Mucosa of descending colon (tissue), 3 donors: Measurements from ENCODE around the gene C8G. TPM values are rescaled to one million over a fixed set of nuclear protein-coding genes. Genes with fewer than 3 reads are reported as not detected.
A peak's percentile ranks its signal among the peaks of the same experiment; 100 is the strongest.

Source experiments
- ATAC-seq: fragments of 200-7000 bp; cut with Tn5 transposase; one replicate; pipeline ENCODE4 v1.9.1; 2020; ENCODE audit warnings: mild to moderate bottlenecking, moderate library complexity
- DNase-seq, 3 donors: peaks; one replicate each; pipeline ENCODE4 v3.0.0-alpha.2; 2020
- H3K36me3 ChIP-seq: fragments of 200-600 bp; one replicate; pipeline ENCODE4 v1.8.0; 2021; ENCODE audit warnings: low read depth, mild to moderate bottlenecking
- H3K4me1 ChIP-seq: fragments of 200-600 bp; one replicate; pipeline ENCODE4 v1.8.0; 2021; ENCODE audit warnings: low read depth, mild to moderate bottlenecking
- H3K4me3 ChIP-seq: fragments of 200-600 bp; one replicate; pipeline ENCODE4 v1.8.0; 2021; ENCODE audit warnings: mild to moderate bottlenecking
- H3K9me3 ChIP-seq: fragments of 200-600 bp; one replicate; pipeline ENCODE4 v1.8.0; 2021; ENCODE audit warnings: mild to moderate bottlenecking
- CTCF ChIP-seq: fragments of 200-600 bp; IDR thresholded peaks from one replicate; pipeline ENCODE4 v1.8.0; 2022; ENCODE audit warnings: antibody characterized with exemption, mild to moderate bottlenecking
- intact Hi-C, 2 donors: fragments of 100-400 bp; cut with DNase I in 1 of 2; cut with micrococcal nuclease in 1 of 2; formaldehyde crosslinking; loops; one replicate each; pipeline versions ENCODE4 v1.11.0 to v1.11.1; 2022; cut with DNase I, micrococcal nuclease
- total RNA-seq, 3 donors: library from RNA; stranded (reverse); fragmentation: NEBNext Ultra II Directional in 2 of 3; extraction: Animal tissue kit (Norgen Biotek cat#: 25700) in 2 of 3; gene quantifications; one replicate each; pipeline versions ENCODE4 v1.2.1 to v1.2.4, GENCODE V29; 2021 to 2023
- donor health status: DM: no; HTN: no; CAD: no; lungs with moderate emphysema.
- donor health status: DM: no; HTN: no; CAD: no.
- donor health status: DM: no; HTN: yes; CAD: no.

The C8G gene
- total RNA-seq, 3 donors from 2014 or later: 3.2 to 15.4 (median 10.4) TPM

GRCh38 chr9:136926749-136927148 lies 18.3 kb upstream of the C8G start:
- intact Hi-C loops: no loop called here
- TF ChIP-seq CTCF: no peak
- ATAC-seq: no peak
- no peaks in the 10 kb centered on the region for H3K9me3 ChIP-seq
- H3K4me3 ChIP-seq: no peak overlapping the region
- H3K36me3 ChIP-seq: peaks cover 8% of the 10 kb centered on the region
- H3K4me1 ChIP-seq: peaks cover 8% of the 10 kb centered on the region
- DNase-seq: no peak

GRCh38 chr9:136927343-136928271 lies 17.4 kb upstream of the C8G start:
- Histone ChIP-seq H3K4me3 (no peak overlapping the region), H3K9me3 (no peaks in the 10 kb centered on the region), H3K4me1 (peaks cover 8% of the 10 kb centered on the region), H3K36me3 (peaks cover 8% of the 10 kb centered on the region)
- DNase-seq (no peak), ATAC-seq (no peak)
- TF ChIP-seq CTCF: no peak
- intact Hi-C loops: no loop called here

- ATAC-seq: no peak
- intact Hi-C loops: no loop called here
- Histone ChIP-seq H3K9me3 (no peaks in the 10 kb centered on the region), H3K4me1 (peaks cover 8% of the 10 kb centered on the region), H3K4me3 (no peak overlapping the region), H3K36me3 (peaks cover 8% of the 10 kb centered on the region)
- TF ChIP-seq CTCF: no peak
- no peak for DNase-seq
These were observed 16.5 kb upstream of the C8G start for GRCh38 chr9:136928591-136928990.

GRCh38 chr9:136930014-136930413 lies 15.0 kb upstream of the C8G start:
- Histone ChIP-seq H3K36me3 (peaks cover 8% of the 10 kb centered on the region), H3K9me3 (no peaks in the 10 kb centered on the region), H3K4me1 (peaks cover 8% of the 10 kb centered on the region), H3K4me3 (no peak overlapping the region)
- DNase-seq: no peak
- intact Hi-C loops: no loop called here
- TF ChIP-seq CTCF: no peak
- ATAC-seq: no peak

- DNase-seq (peak in 1 of 3 donors; percentile 26), ATAC-seq (peak; percentile 88)
- Histone ChIP-seq H3K9me3 (no peaks in the 10 kb centered on the region), H3K4me1 (peaks cover 8% of the 10 kb centered on the region), H3K4me3 (no peak overlapping the region), H3K36me3 (no peaks in the 10 kb centered on the region)
- intact Hi-C loops: no loop called here
- no peak for TF ChIP-seq CTCF
These were observed 13.4 kb upstream of the C8G start for GRCh38 chr9:136931611-136932130.
